Neural progenitor cell (in vitro differentiated cells): Measurements from ENCODE around the gene SPTBN1. TPM values are rescaled to one million over a fixed set of nuclear protein-coding genes. Genes with fewer than 3 reads are reported as not detected.
A peak's percentile ranks its signal among the peaks of the same experiment; 100 is the strongest.

Source experiments
- DNase-seq: peaks from one replicate; pipeline ENCODE4 v3.0.0-alpha.2; 2016; ENCODE audit warnings: low spot score
- H2AFZ ChIP-seq: fragments of 200-600 bp; sonication (generic); replicated peaks from 2 replicates; pipeline ENCODE4 v1.6.1; 2016; ENCODE audit warnings: antibody characterized with exemption
- H3F3A ChIP-seq: fragments of 200-600 bp; sonication (generic); 2 replicates; pipeline ENCODE4 v1.6.1; 2016; ENCODE audit warnings: antibody characterized with exemption, low read depth
- H3K27ac ChIP-seq: fragments of 200-600 bp; sonication (generic); 2 replicates; pipeline ENCODE4 v1.5.1; 2016; ENCODE audit warnings: mild to moderate bottlenecking
- H3K27me3 ChIP-seq: fragments of 200-600 bp; sonication (generic); 2 replicates; pipeline ENCODE4 v1.6.1; 2016; ENCODE audit warnings: mild to moderate bottlenecking, moderate library complexity
- H3K36me3 ChIP-seq: fragments of 200-600 bp; sonication (generic); 2 replicates; pipeline ENCODE4 v1.5.1; 2016
- H3K4me1 ChIP-seq: fragments of 200-600 bp; sonication (generic); 2 replicates; pipeline ENCODE4 v1.6.1; 2016; ENCODE audit warnings: mixed run types
- H3K4me2 ChIP-seq: fragments of 200-600 bp; sonication (generic); 2 replicates; pipeline ENCODE4 v1.6.1; 2016
- H3K4me3 ChIP-seq: fragments of 200-600 bp; sonication (generic); 2 replicates; pipeline ENCODE4 v1.5.1; 2016
- H3K79me2 ChIP-seq: fragments of 200-600 bp; sonication (generic); 2 replicates; pipeline ENCODE4 v1.6.1; 2016; ENCODE audit warnings: low read depth
- H3K9ac ChIP-seq: fragments of 200-600 bp; sonication (generic); 2 replicates; pipeline ENCODE4 v1.6.1; 2016
- H3K9me3 ChIP-seq: fragments of 200-600 bp; sonication (generic); 2 replicates; pipeline ENCODE4 v1.5.1; 2016; ENCODE audit warnings: low read depth
- H4K20me1 ChIP-seq: fragments of 200-600 bp; sonication (generic); 2 replicates; pipeline ENCODE4 v1.6.1; 2016; ENCODE audit warnings: low read depth
- H3K27ac Mint-ChIP-seq: 3 replicates; pipeline ENCODE4 v1.8.0; 2021; ENCODE audit warnings: mixed read lengths
- H3K27me3 Mint-ChIP-seq: 2 replicates; pipeline ENCODE4 v1.8.0; 2022; ENCODE audit warnings: low read depth, mild to moderate bottlenecking, inconsistent platforms, moderate library complexity, mixed read lengths; ENCODE audit not compliant: insufficient read depth
- H3K36me3 Mint-ChIP-seq: 3 replicates; pipeline ENCODE4 v1.8.0; 2021; ENCODE audit warnings: mixed read lengths
- H3K4me1 Mint-ChIP-seq: 3 replicates; pipeline ENCODE4 v1.8.0; 2021; ENCODE audit warnings: mixed read lengths
- H3K4me3 Mint-ChIP-seq: 3 replicates; pipeline ENCODE4 v1.8.0; 2021; ENCODE audit warnings: mild to moderate bottlenecking, moderate library complexity, mixed read lengths
- H3K9me3 Mint-ChIP-seq: 3 replicates; pipeline ENCODE4 v1.8.0; 2020; ENCODE audit warnings: mixed read lengths
- CTCF ChIP-seq: fragments of 200-600 bp; sonication (generic); IDR thresholded peaks from 2 replicates; pipeline ENCODE4 v1.5.1; 2017; ENCODE audit warnings: antibody characterized with exemption, mild to moderate bottlenecking
- EZH2 ChIP-seq: fragments of 200-600 bp; sonication (generic); IDR thresholded peaks from 2 replicates; pipeline ENCODE4 v1.6.1; 2017; ENCODE audit warnings: antibody characterized with exemption, mild to moderate bottlenecking, moderate library complexity
- EZH2phosphoT487 ChIP-seq: fragments of 200-600 bp; sonication (generic); IDR thresholded peaks from 2 replicates; pipeline ENCODE4 v1.6.1; 2017; ENCODE audit warnings: antibody characterized with exemption
- total RNA-seq: library from RNA; depleted of rRNA; stranded (reverse); fragments of >200 nt; gene quantifications from 2 replicates; pipeline ENCODE4 v1.2.3, GENCODE V29; 2015; ENCODE audit warnings: low replicate concordance

SPTBN1 gene
- total RNA-seq, 1 donor from 2014 or later = 94.2 TPM

GRCh38 chr2:54649633-54650032 is 193.5 kb downstream of the SPTBN1 start:
- H3K9me3 ChIP-seq = no peaks in the 10 kb centered on the region
- DNase-seq = no peak
- H3K4me1 ChIP-seq = no peaks in the 10 kb centered on the region
- no peaks in the 10 kb centered on the region for H4K20me1 ChIP-seq
- peaks cover 18% of the 10 kb centered on the region for H3K36me3 ChIP-seq
- no peak overlapping the region for H3K4me3 ChIP-seq
- H3K79me2 ChIP-seq = no peaks in the 10 kb centered on the region
- H3F3A ChIP-seq = no peaks in the 10 kb centered on the region
- peaks cover 55% of the 10 kb centered on the region for H3K36me3 Mint-ChIP-seq
- H3K9ac ChIP-seq = no peak overlapping the region
- no peak overlapping the region for H3K4me2 ChIP-seq
- TF ChIP-seq EZH2 (no peak), CTCF (no peak), EZH2phosphoT487 (no peak)
- H3K9me3 Mint-ChIP-seq = no peaks in the 10 kb centered on the region
- no peak overlapping the region for H3K27ac ChIP-seq
- peaks cover 2% of the 10 kb centered on the region for H3K27me3 Mint-ChIP-seq
- no peaks in the 10 kb centered on the region for H3K4me1 Mint-ChIP-seq
- no peak overlapping the region for H3K27ac Mint-ChIP-seq
- H3K27me3 ChIP-seq = no peaks in the 10 kb centered on the region
- no peak overlapping the region for H3K4me3 Mint-ChIP-seq
- no peak overlapping the region for H2AFZ ChIP-seq

- H3K27me3 Mint-ChIP-seq = peaks cover 2% of the 10 kb centered on the region
- Histone ChIP-seq H3K79me2 (no peaks in the 10 kb centered on the region), H3K27me3 (no peaks in the 10 kb centered on the region), H3K4me2 (no peak overlapping the region), H2AFZ (no peak overlapping the region), H3K9ac (no peak overlapping the region), H3K27ac (no peak overlapping the region), H3K4me1 (no peaks in the 10 kb centered on the region), H3K4me3 (no peak overlapping the region), H4K20me1 (no peaks in the 10 kb centered on the region), H3F3A (no peaks in the 10 kb centered on the region), H3K36me3 (peaks cover 16% of the 10 kb centered on the region), H3K9me3 (no peaks in the 10 kb centered on the region)
- no peaks in the 10 kb centered on the region for H3K9me3 Mint-ChIP-seq
- no peak overlapping the region for H3K4me3 Mint-ChIP-seq
- TF ChIP-seq EZH2 (no peak), CTCF (no peak)
- peaks cover 53% of the 10 kb centered on the region for H3K36me3 Mint-ChIP-seq
- no peak for DNase-seq
- H3K27ac Mint-ChIP-seq = no peak overlapping the region
- no peaks in the 10 kb centered on the region for H3K4me1 Mint-ChIP-seq
These were observed 194.5 kb downstream of the SPTBN1 start for GRCh38 chr2:54650612-54651011.

GRCh38 chr2:54651291-54651690 is 195.2 kb downstream of the SPTBN1 start:
- H3K4me3 ChIP-seq = no peak overlapping the region
- H3K27me3 Mint-ChIP-seq = peaks cover 2% of the 10 kb centered on the region
- DNase-seq = no peak
- H3K4me1 Mint-ChIP-seq = no peaks in the 10 kb centered on the region
- H3K9ac ChIP-seq = peak overlapping the region; percentile 5
- TF ChIP-seq EZH2 (no peak), CTCF (no peak), EZH2phosphoT487 (no peak)
- no peak overlapping the region for H3K4me2 ChIP-seq
- H3K27me3 ChIP-seq = no peaks in the 10 kb centered on the region
- no peaks in the 10 kb centered on the region for H4K20me1 ChIP-seq
- H3K4me3 Mint-ChIP-seq = no peak overlapping the region
- H3K9me3 ChIP-seq = no peaks in the 10 kb centered on the region
- no peak overlapping the region for H3K27ac Mint-ChIP-seq
- H3K27ac ChIP-seq = no peak overlapping the region
- H3K4me1 ChIP-seq = no peaks in the 10 kb centered on the region
- no peaks in the 10 kb centered on the region for H3K9me3 Mint-ChIP-seq
- no peak overlapping the region for H2AFZ ChIP-seq
- no peaks in the 10 kb centered on the region for H3K79me2 ChIP-seq
- H3K36me3 Mint-ChIP-seq = peaks cover 52% of the 10 kb centered on the region
- H3K36me3 ChIP-seq = peaks cover 19% of the 10 kb centered on the region
- no peaks in the 10 kb centered on the region for H3F3A ChIP-seq

GRCh38 chr2:54652540-54652939 is 196.4 kb downstream of the SPTBN1 start:
- no peaks in the 10 kb centered on the region for H3K9me3 Mint-ChIP-seq
- H2AFZ ChIP-seq = no peak overlapping the region
- no peaks in the 10 kb centered on the region for H3F3A ChIP-seq
- no peaks in the 10 kb centered on the region for H3K4me1 Mint-ChIP-seq
- H3K4me3 Mint-ChIP-seq = no peak overlapping the region
- H3K9ac ChIP-seq = no peak overlapping the region
- H3K27me3 Mint-ChIP-seq = peaks cover 3% of the 10 kb centered on the region
- no peaks in the 10 kb centered on the region for H3K27me3 ChIP-seq
- DNase-seq = no peak
- no peaks in the 10 kb centered on the region for H3K9me3 ChIP-seq
- no peak for TF ChIP-seq EZH2phosphoT487
- no peak for TF ChIP-seq EZH2
- TF ChIP-seq CTCF = no peak
- H3K36me3 Mint-ChIP-seq = peaks cover 45% of the 10 kb centered on the region
- H4K20me1 ChIP-seq = no peaks in the 10 kb centered on the region
- no peak overlapping the region for H3K4me2 ChIP-seq
- peaks cover 20% of the 10 kb centered on the region for H3K36me3 ChIP-seq
- no peaks in the 10 kb centered on the region for H3K4me1 ChIP-seq
- no peak overlapping the region for H3K27ac ChIP-seq
- no peak overlapping the region for H3K27ac Mint-ChIP-seq
- no peak overlapping the region for H3K4me3 ChIP-seq
- H3K79me2 ChIP-seq = no peaks in the 10 kb centered on the region
